Cardiac septum (tissue), 1 donor: ENCODE data around the gene AVPI1. TPM values are rescaled to one million over a fixed set of nuclear protein-coding genes. Genes with fewer than 3 reads are reported as not detected.
"Not testable (repeated sequence)": the region's sequence is repeated elsewhere in the genome, so short reads cannot be mapped to it uniquely, and the experiment has no call there.

Experiments
- DNase-seq: peaks from one replicate; pipeline ENCODE4 v3.0.0-alpha.2; 2020; ENCODE audit warnings: low spot score
- intact Hi-C: fragments of 100-400 bp; cut with DNase I; formaldehyde crosslinking; loops from one replicate; pipeline ENCODE4 v1.14.0; 2022
- total RNA-seq: library from RNA; stranded (reverse); fragmentation: NEBNext Ultra II Directional; extraction: Animal tissue kit (Norgen Biotek cat#: 25700); gene quantifications from one replicate; pipeline ENCODE4 v1.2.1, GENCODE V29; 2021
- donor health status: DM: no; HTN: no; CAD: no.

AVPI1 gene
- total RNA-seq, 1 donor from 2014 or later: 6.3 TPM

DNA sequence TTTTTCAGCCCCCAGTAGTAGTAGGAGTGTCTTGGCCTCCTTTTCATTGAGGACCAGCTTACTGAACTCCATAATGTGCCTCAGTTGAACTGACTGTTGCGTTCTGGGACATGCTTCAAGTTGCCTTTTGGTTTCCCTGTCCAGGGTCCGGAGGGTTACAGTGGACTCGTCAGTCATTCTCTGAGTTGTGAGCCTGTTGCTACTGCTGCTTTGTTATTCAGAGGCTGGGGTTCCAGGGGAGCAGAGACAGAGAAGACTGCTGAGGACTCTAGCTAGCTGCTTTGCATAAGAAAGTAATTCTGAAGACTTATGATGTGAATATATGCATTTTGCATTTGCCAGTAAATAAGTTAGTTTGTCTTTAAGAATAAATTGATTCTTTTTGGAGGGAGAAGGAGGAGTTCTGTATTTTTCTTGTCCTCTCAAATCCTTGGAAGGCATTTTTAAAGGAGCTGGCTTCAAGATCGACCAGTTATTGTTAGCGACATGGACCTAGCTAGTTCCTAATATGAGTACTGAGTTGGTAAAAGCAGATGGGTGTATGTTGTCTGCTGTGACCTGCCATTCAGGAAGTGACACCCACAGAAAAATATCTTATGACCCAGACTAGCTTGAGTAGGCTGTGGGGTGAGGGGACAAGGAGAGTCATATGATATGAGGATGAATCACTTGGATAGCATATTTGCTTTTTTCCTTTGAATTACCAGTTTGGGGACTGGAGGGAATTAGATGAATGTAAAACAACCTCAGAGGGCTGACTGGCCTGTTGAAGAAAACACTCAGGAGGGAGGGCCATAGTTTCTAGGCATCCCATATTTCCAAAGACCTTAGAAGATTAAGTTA, 38.3 kb downstream of the AVPI1 start:
- intact Hi-C loops: no loop called here

GRCh38 chr10:97647556-97647955, 39.5 kb downstream of the AVPI1 start:
- intact Hi-C loops: no loop called here

More for the DNA sequence above, 38.3 kb downstream of the AVPI1 start:
- no peak for DNase-seq

DNA sequence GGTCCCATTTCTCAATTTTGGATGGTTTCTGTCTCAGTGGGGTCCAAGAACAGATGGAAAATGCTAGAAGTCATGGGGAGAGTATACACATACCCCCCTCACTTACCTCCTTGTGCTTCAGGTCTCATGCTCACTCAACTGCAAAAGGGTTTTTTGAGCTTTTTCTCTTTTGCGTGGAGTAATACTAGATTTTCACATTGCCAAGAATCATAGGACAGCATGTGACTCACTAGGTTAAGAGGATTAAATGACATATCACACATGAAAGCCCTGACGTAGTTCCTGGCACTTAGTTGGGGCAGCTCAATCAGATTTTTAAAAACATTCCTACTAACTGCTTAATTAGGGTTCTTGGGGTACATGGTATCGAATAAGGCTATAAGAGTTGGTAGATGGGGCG, 42.1 kb downstream of the AVPI1 start:
- intact Hi-C loops: no loop called here
- no peak for DNase-seq

More at GRCh38 chr10:97647556-97647955, 39.5 kb downstream of the AVPI1 start:
- DNase-seq: no peak

DNA sequence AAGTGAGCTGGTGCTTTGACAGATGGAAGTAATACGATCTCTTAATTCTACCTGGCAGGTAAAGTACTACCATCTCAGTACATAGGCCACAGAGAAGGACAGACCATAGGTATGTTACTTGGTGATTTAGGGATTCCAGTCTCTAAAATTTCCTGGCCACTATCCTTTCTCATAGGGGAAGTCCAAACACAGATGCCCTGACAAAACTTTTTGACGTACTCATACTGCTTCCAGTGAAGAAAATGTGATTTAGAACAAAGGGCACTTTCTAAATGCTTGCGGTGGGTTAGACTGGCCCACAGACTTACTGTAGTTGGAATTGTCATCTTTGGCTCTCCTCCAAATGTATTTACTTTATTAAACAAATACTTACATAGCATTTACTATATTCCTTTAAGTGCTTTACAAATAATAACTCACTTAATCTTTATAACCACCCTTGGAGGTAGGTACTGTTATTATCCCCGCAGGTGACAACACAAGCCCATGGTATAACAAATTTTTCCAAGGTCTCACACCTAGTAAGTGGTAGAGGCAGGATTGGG, 43.5 kb downstream of the AVPI1 start:
- intact Hi-C loops: no loop called here

DNA sequence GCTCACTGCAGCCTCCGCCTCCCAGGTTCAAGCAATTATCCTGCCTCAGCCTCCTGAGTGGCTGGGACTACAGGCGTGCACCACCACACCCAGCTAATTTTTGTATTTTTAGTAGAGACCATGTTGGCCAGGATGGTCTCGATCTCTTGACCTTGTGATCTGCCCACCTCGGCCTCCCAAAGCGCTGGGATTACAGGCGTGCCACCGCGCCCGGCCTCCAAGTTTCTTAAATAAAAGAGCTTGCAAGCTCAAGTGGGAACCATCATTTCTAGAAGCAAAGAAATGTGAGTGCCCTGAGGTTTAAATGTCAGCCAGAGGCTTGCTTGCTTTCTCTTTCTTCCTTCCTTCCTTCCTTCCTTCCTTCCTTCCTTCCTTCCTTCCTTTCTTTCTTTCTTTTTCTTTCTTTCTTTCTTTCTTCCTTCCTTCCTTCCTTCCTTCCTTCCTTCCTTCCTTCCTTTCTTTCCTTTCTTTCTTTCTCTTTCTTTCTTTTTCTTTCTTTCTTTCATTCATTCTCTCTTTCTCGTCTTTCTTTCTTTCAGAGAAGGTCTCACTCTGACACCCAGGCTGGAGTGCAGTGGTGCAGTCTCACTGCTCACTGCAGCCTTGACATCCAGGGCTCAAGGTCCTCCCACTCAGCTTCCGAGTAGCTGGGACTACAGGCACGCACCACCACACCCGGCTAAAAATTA, 44.4 kb downstream of the AVPI1 start:
- DNase-seq, intact Hi-C loops: not testable (repeated sequence)

More for the DNA sequence above, 43.5 kb downstream of the AVPI1 start:
- DNase-seq: no peak

DNA sequence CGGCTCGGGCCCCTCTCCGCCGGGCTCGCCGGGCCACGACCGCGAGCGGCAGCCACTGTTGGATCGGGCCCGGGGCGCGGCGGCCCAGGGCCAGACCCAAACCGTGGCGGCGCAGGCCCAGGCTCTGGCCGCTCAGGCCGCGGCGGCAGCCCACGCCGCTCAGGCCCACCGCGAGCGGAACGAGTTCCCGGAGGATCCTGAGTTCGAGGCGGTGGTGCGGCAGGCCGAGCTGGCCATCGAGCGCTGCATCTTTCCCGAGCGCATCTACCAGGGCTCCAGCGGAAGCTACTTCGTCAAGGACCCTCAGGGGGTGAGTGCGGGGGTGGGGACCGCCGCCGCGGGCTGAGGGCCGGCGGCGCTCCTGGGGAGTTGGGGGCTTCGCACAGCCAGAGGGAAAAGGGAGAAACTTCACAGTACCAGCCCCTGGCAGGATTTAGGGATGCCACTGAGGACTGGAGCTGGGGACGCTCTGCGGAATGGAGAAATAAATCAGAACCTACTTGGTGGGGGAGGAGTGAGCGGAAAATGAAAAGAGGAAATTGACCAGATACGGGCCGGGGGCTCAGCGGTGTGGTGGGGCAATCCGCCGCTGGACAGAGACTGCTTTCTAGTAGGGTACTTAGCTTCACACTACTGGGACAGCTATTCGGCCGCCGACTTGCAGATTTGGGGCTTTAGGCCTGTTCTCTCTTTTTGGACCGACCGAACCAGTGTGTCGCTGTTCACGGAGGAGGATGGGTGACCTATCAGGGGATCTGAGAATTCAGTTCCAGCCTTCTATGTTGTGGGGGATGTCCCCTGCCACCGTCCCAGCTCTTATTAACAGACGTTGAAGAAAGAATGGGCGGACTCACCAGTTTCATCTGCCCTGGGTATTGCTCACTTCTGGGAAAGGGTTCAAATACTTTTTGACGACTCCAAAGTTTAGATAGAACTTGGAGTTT, 45.9 kb downstream of the AVPI1 start:
- intact Hi-C loops: no loop called here
- DNase-seq: no peak

GRCh38 chr10:97640174-97640867, 46.7 kb downstream of the AVPI1 start, which contains the start of gene PI4K2A:
TSS of gene PI4K2A (plus strand) at chr10:97640671. CDS start at chr10:97640743, 72 bp downstream.
- DNase-seq: peak; percentile 99
- intact Hi-C loops: no loop called here

DNA sequence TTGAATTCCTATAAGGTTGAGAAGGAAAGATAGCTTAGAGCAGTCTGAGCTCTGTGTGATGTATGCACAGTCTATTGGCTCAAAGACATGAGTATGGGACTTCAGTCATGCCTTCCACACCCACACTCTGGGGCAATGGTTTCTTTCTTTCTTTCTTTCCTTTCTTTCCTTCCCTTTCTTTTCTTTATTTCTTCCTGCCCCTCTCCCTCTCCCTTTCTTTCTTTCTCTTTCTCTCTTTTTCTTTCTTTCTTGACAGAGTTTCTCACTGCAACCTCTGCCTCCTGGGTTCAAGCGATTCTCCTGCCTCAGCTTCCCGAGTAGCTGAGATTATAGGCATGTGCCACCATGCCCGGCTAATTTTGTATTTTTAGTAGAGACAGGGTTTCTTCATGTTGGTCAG, 48.0 kb downstream of the AVPI1 start:
- not testable (repeated sequence) for DNase-seq
- intact Hi-C loops: loop anchor here (10.0 kb wide), 1 partner anchor 46 kb away; the partner anchor contains the start of gene AVPI1

GRCh38 chr10:97635577-97635976, 51.5 kb downstream of the AVPI1 start:
- DNase-seq: no peak
- intact Hi-C loops: loop anchor here (10.0 kb wide), 1 partner anchor 49 kb away; the partner anchor contains the start of gene AVPI1

DNA sequence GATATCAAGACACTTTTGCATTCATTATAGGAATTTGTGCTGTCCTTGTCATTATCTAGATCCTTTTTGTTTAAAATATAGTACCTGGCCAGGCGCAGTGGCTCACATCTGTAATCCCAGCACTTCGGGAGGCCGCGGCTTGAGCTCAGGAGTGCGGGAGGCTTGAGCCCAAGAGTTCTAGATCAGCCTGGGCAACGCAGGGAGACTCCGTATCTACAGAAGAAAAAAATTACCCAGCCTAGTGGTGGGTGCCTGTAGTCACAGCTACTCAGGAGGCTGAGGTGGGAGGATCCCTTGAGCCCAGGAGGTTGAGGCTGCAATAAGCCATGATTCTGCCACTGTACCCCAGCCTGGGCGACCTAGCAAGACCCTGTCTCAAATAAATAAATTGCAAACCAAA, 53.1 kb downstream of the AVPI1 start:
- DNase-seq: no peak
- intact Hi-C loops: loop anchor here (10.0 kb wide), 1 partner anchor 51 kb away; the partner anchor contains the start of gene AVPI1

DNA sequence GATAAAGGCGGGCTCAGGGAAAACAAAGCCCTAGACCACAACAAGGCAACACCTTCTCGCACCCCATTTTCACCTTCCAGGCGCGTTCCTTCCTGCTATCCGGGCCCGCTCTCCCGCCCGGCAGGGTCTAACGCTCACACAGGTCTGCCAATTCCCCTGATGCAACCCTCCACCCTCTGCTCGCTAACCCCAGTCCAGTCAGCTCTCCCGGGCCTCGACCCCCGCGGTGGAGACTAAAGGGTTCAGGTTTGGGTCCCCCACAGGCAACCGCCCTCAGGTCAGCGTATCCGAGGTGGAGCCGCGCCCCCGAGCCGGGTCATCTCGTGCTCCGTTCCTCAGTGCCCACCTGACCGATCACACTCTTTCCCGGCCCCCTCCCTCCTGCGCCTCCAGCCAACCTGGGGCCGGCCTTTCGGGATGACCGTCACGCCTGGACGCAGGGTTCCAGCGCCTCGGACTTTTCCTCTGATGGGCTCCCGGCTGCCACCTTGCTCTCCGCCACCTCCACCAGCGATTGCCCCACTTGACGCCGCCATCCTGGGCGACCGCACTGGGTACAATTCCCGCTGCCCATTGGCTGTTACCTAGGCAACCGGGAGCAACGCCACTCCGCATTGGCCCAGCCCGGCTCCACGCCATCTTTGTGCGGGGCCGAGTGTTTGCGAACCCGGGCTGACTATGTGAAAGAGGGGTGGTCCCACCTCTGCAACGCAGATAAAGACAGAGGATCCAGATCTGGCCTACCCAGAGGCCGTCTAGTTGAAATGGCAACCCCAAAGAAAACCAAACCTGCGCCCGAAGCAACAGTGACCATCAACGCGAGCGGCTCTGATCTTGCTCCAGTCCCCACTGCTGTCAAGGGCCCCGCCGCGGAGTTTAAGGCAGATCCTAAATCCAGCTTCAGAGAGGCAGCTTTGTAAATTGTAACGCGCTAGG, 53.8 kb downstream of the AVPI1 start, which contains the start of gene MORN4:
MORN4 (minus strand) TSS at position 552 of the 936 bp plus-strand sequence. CDS start 13,847 bp downstream, outside the sequence.
- DNase-seq: peak; percentile 94
- intact Hi-C loops: loop anchor here (10.0 kb wide), 1 partner anchor 52 kb away; the partner anchor contains the start of gene AVPI1

DNA sequence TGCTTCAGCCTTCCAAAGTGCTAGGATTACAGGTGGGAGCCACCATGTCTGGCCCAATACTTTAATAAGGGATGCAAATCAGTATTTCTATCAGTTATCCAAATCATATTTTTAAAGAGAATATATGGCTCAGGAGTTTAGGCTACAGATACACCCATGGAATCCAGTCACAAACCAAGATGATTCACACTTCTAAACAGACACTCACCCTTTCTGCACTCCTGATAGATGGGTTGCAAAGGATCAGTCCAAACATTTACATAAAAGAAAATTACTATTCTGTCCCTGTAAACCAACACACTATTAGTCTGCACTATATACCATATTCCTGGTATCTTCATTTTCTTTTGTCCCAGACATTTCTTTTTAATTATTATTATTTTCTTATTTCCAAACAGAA, 55.9 kb downstream of the AVPI1 start:
- intact Hi-C loops: loop anchor here (10.0 kb wide), 1 partner anchor 54 kb away; the partner anchor contains the start of gene AVPI1

DNA sequence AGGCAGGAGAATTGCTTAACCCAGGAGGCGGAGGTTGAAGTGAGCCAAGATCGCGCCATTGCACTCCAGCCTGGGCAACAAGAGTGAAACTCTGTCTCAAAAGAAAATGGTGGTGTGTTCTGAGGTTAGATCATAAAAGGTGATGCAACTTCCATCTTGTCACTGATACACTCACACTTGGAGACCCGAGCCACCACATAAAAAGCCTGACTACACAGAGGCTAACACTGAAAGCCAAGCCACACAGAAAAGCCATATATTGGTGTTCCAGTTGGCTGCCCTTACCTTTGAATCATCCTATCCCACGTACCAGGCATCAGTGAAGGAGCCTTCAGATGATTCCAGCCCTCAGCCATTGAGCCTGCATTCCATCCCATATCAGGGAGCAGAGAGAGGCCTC, 57.8 kb downstream of the AVPI1 start:
- no peak for DNase-seq
- intact Hi-C loops: no loop called here

More for the DNA sequence above, 55.9 kb downstream of the AVPI1 start:
- no peak for DNase-seq

- DNase-seq: no peak
- intact Hi-C loops: no loop called here
Measured at GRCh38 chr10:97628228-97628627, 58.8 kb downstream of the AVPI1 start.

- intact Hi-C loops: no loop called here
- no peak for DNase-seq
Measured at GRCh38 chr10:97627731-97628130, 59.3 kb downstream of the AVPI1 start.
